Adrenal gland (tissue), 12 donors: ENCODE measurements around the gene TRAPPC10. TPM values are rescaled to one million over a fixed set of nuclear protein-coding genes. Genes with fewer than 3 reads are reported as not detected.
A peak's percentile ranks its signal among the peaks of the same experiment; 100 is the strongest.
"Not testable (repeated sequence)": the region's sequence is repeated elsewhere in the genome, so short reads cannot be mapped to it uniquely, and the experiment has no call there.

Experiments
- DNase-seq, 7 donors: peaks; one replicate each; pipeline ENCODE4 v3.0.0-alpha.2; 2019 to 2020
- H3K27ac ChIP-seq, 5 donors: fragments of 200-600 bp; sonication (generic) in 4 of 5; 1 replicate in 3 of 5; 2 replicates in 2 of 5; pipeline versions ENCODE4 v1.5.1 to v1.8.0; 2016 to 2020; ENCODE audit warnings: mild to moderate bottlenecking in 1 of 5
- H3K27me3 ChIP-seq: fragments of 200-600 bp; 2 replicates; pipeline ENCODE4 v1.8.0; 2021
- H3K36me3 ChIP-seq, 2 donors: fragments of 200-600 bp; replicated peaks in 1 of 2; 1 replicate in 1 of 2; 2 replicates in 1 of 2; pipeline versions ENCODE4 v1.5.1 to v1.8.0; 2018 to 2022
- H3K4me1 ChIP-seq, 2 donors: fragments of 200-600 bp; replicated peaks in 1 of 2; 1 replicate in 1 of 2; 2 replicates in 1 of 2; pipeline versions ENCODE4 v1.5.1 to v1.8.0; 2018 to 2021
- H3K4me3 ChIP-seq, 4 donors: fragments of 200-600 bp; sonication (generic) in 3 of 4; one replicate each; pipeline ENCODE4 v1.5.1; 2016 to 2018
- H3K9me3 ChIP-seq, 3 donors: fragments of 200-600 bp; sonication (generic) in 1 of 3; replicated peaks in 1 of 3; 1 replicate in 2 of 3; 2 replicates in 1 of 3; pipeline versions ENCODE4 v1.5.1 to v1.8.0; 2016 to 2021
- WGBS, 4 donors: extraction: QIAGEN DNeasy Blood & Tissue Kit in 2 of 4; methylation state at CpG; one replicate each; pipeline versions ENCODE4 v1.1.5 to v1.1.7; 2013 to 2017; 5-methylcytosine and 5-hydroxymethylcytosine counted together
- intact Hi-C, 2 donors: fragments of 100-400 bp; cut with DNase I; formaldehyde crosslinking; loops; one replicate each; pipeline versions ENCODE4 v1.14.1 to v1.15.0; 2022 to 2023
- polyA plus RNA-seq, 3 donors: library from polyadenylated mRNA; stranded (reverse); fragments of 200-250 nt in 2 of 3; fragments of 350-450 nt in 1 of 3; fragmentation: Illumina TruSeq in 1 of 3; extraction: RNeasy Lipid Tissue Mini Kit (QIAGEN cat#74804) in 1 of 3; gene quantifications; one replicate each; pipeline ENCODE4 v1.2.3, GENCODE V29; 2013 to 2014
- small RNA-seq, 2 donors: library from RNA; depleted of rRNA; stranded (forward); fragments of <200 nt; gene quantifications; one replicate each; pipeline ENCODE3, GENCODE V24; 2016
- total RNA-seq, 9 donors: library from RNA; depleted of rRNA in 4 of 9; stranded (reverse); fragments of >200 nt in 4 of 9; fragments of 120-200 nt in 1 of 9; fragmentation: NEBNext Ultra II Directional in 1 of 9; extraction: Animal tissue kit (Norgen Biotek cat#: 25700) in 1 of 9; gene quantifications; one replicate each; pipeline versions ENCODE4 v1.1.0 to v1.2.4, GENCODE V29; 2013 to 2023
- donor health status: healthy with polysubstance abuse.
- donor health status: Bipolar disorder and iron deficiency.
- donor health status: DM: yes; HTN: yes; CAD: no.
- donor health status: DM: no; HTN: no; CAD: no.
- donor health status: DM: no; HTN: no; CAD: no.
- donor health status: DM: yes; HTN: yes; CAD: no.

The TRAPPC10 gene
- total and polyA plus RNA-seq, 12 donors, result 5.2 to 34.3 (median 24.7) TPM

DNA sequence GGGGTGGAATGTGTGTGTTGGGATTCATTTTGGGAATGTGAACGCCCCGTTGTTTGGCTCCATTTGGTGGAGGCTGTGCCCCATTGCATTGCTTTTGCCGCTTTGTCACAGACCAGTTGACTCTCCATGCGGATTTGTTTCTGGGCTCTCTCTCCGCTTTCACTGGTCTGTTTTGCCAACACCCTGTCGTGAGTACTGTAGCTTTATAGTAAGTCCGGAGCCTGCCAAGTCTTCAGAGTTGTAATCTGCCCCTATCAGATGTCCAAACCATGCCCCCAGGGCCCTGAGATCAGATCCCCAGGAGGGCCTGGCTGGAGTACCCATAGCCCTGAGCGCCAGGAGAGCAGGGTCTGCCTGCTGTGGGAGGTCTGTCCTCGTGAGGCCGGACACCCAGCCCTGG lies 138.1 kb downstream of the TRAPPC10 start:
- intact Hi-C loops, H3K27me3 ChIP-seq, H3K36me3 ChIP-seq, DNase-seq, H3K27ac ChIP-seq, H3K4me3 ChIP-seq, H3K9me3 ChIP-seq, H3K4me1 ChIP-seq: not testable (repeated sequence)
- WGBS, 4 donors, result no CpG with 5 or more reads among the region's 10 CpGs

DNA sequence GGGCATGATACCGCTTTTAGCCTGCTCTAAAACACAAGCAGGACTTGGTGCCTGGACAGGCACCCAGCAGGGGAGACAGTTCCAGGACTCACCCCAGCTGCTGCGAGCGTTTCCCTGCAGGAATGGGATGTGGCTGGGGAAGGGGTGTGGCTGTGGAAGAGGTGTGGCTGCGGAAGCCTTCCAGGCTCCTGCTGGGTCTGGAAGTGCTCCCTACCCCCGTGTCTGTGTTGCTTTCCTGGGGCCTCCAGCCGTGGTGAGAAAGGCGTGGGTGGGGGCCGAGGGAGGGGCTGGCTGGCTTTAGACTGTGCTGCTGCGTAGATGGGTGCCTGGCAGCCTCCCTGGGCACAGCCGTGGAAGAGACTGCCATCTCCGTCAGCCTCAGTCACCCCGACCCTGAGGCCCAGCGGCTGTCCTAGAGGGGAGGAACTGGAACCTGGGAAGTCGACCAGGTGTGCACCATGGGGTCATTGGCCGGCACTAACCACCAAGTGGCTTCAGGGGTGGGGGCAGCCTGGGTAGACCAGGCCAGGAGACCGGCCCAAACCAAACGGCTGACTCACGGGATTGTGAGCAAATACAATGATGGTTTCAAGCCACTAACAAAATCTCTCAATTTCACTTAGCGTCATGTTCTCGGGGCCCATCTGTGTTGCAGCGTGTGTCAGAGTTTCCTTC lies 141.2 kb downstream of the TRAPPC10 start:
- H3K9me3 ChIP-seq, H3K27me3 ChIP-seq, H3K36me3 ChIP-seq, H3K4me3 ChIP-seq, DNase-seq, H3K4me1 ChIP-seq, intact Hi-C loops, H3K27ac ChIP-seq: not testable (repeated sequence)
- no CpG with 5 or more reads among the region's 21 CpGs for WGBS, 4 donors

DNA sequence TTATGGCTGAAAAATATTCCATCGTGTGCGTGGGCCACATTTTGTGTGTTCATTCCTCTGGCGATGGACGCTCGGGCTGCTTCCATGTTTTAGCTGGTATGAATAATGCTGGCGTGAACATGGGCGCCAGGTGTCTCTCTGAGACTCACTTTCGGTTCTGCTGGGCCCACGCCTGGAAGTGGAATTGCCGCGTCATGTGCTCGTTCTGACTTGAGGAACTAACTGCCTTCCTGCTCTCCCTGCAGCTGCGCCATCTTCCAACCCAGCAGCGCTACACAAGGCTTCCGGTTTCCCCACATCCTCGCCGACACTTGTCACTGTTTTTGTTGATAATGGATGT lies 141.8 kb downstream of the TRAPPC10 start:
- H3K4me1 ChIP-seq, intact Hi-C loops, H3K27me3 ChIP-seq, H3K9me3 ChIP-seq, H3K36me3 ChIP-seq, H3K27ac ChIP-seq, H3K4me3 ChIP-seq: not testable (repeated sequence)
- 77 to 100% methylated on average over 3 to 6 of the region's 17 CpGs; no CpG with 5 or more reads in 2 of the 4 donors for WGBS, 4 donors
- peak in 6 of 7 donors; percentile 5 to 51 (median 12) for DNase-seq

DNA sequence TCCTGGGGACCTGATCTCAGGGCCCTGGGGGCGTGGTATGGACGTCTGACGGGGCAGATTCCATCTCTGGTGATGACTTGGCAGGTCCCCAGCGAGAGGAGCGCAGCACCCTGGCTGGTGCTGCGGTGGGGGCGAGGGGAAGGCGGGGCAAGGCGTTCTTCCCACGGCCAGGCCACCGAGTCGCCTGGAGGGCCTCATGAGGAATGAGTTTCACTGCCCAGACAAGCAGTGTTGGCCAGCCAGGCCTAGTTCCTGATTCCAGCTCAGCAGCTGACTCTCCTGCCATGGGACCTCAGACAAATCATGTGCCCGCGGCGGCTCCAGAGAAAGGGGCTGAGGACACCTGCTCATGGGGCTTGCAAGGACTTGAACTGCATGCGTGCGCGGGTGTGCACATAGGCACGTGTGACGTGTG lies 142.7 kb downstream of the TRAPPC10 start:
- H3K36me3 ChIP-seq, intact Hi-C loops, H3K27me3 ChIP-seq, H3K9me3 ChIP-seq, H3K4me3 ChIP-seq, H3K27ac ChIP-seq, DNase-seq, H3K4me1 ChIP-seq: not testable (repeated sequence)
- no CpG with 5 or more reads among the region's 20 CpGs for WGBS, 4 donors

DNA sequence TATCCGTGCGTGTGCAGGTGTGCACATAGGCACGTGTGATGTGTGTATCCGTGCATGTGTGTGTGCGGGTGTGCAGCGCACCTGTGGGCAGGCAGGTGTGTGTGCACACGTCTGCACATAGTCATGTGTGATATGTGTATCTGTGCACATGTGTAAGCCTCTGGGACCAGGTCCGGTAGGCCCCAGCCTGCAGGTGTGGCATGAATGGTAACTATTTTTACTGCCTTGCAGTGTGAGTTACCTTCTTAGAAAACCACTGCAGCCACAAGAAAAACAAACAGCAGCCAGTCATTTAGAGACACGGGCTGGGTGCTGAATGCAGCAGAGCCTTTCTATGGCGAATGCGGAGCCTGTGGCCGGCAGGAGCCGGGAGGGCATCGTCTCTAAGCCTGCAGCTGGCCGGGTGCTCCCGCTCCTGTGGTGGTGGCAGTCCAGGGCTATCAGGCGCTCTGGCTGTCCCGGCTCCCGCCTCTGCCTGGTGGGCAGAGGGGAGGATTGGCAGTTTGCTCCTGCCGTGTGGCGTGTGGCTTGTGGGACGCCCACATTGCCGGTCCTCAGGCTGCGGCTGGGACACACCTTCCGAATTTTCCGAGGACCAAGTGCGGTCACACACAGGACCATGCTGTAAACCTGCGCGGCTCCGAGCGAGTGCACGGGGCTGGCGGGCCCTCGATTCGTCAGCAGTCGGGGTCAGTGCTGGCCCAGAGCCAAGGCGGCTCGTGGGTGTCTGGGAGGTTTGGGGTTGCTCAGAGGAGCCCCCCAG lies 143.3 kb downstream of the TRAPPC10 start:
- WGBS, 4 donors, result no CpG with 5 or more reads among the region's 38 CpGs
- H3K27me3 ChIP-seq, DNase-seq, H3K4me3 ChIP-seq, H3K36me3 ChIP-seq, H3K9me3 ChIP-seq, H3K27ac ChIP-seq, intact Hi-C loops, H3K4me1 ChIP-seq: not testable (repeated sequence)

DNA sequence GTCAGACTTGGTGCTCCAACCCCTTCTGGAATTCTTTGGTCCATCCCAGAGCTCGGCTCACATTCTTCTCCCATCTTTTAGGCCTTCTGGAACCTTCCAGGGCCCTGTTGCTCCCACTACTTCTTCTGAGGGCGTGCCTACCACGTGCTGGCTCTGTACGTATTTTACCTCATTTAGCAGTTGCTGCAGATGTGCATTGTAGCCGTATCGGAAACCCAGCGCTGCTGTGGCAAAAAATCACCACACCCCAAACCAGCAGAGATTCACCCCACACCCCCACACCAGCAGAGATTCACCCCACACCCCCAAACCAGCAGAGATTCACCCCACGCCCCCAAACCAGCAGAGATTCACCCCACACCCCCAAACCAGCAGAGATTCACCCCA lies 143.9 kb downstream of the TRAPPC10 start:
- H3K27ac ChIP-seq, H3K9me3 ChIP-seq, intact Hi-C loops, H3K4me3 ChIP-seq, H3K27me3 ChIP-seq, H3K4me1 ChIP-seq, H3K36me3 ChIP-seq, DNase-seq: not testable (repeated sequence)
- WGBS, 4 donors, result no CpG with 5 or more reads among the region's 8 CpGs

Small RNA genes lying within 50 kb of the gene (small RNA-seq; reads per million reads assigned to genes)
- gene RNU6-1150P, result 0 reads per million in 2 donors

Other genes starting within 250 kb of the TRAPPC10 start
- gene CSTB, start 236.0 kb upstream of the TRAPPC10 start, total RNA-seq, result 10 to 100 TPM in 8 of 9 donors, 1 to 10 TPM in 1; 9.5 to 72.0 (median 23.0) TPM
- gene CSTB, start 236.0 kb upstream of the TRAPPC10 start, polyA plus RNA-seq, result 100 to 1,000 TPM; 116 to 143 (median 127) TPM
- 10 to 100 TPM; 12.8 to 24.6 (median 19.3) TPM for gene RRP1, start 222.7 kb upstream of the TRAPPC10 start, total RNA-seq
- gene RRP1, start 222.7 kb upstream of the TRAPPC10 start, polyA plus RNA-seq, result 10 to 100 TPM; 16.5 to 29.8 (median 22.9) TPM
- 10 to 100 TPM; 31.1 to 88.9 (median 58.9) TPM for gene AGPAT3, start 147.1 kb upstream of the TRAPPC10 start, total RNA-seq
- 10 to 100 TPM; 25.3 to 27.8 (median 26.0) TPM for gene AGPAT3, start 147.1 kb upstream of the TRAPPC10 start, polyA plus RNA-seq
- gene PWP2, start 95.1 kb downstream of the TRAPPC10 start, total RNA-seq, result 10 to 100 TPM in 3 of 9 donors, 1 to 10 TPM in 6; 4.0 to 33.0 (median 5.8) TPM
- 1 to 10 TPM in 2 of 3 donors, under 1 TPM in 1; 0.09 to 5.7 (median 4.0) TPM for gene PWP2, start 95.1 kb downstream of the TRAPPC10 start, polyA plus RNA-seq
- 100 to 1,000 TPM in 1 of 9 donors, 10 to 100 TPM in 6, 1 to 10 TPM in 2; 4.6 to 172 (median 13.2) TPM for gene GATD3, start 121.4 kb downstream of the TRAPPC10 start, total RNA-seq
- gene GATD3, start 121.4 kb downstream of the TRAPPC10 start, polyA plus RNA-seq, result 10 to 100 TPM; 10.3 to 13.7 (median 10.9) TPM
- gene ICOSLG, start 228.6 kb downstream of the TRAPPC10 start, total RNA-seq, result 1 to 10 TPM in 7 of 9 donors, under 1 TPM in 2; 0.11 to 4.0 (median 1.8) TPM
- gene ICOSLG, start 228.6 kb downstream of the TRAPPC10 start, polyA plus RNA-seq, result 1 to 10 TPM; 1.1 to 1.8 (median 1.4) TPM
- gene DNMT3L, start 249.6 kb downstream of the TRAPPC10 start, total RNA-seq, result not detected
- not detected for gene DNMT3L, start 249.6 kb downstream of the TRAPPC10 start, polyA plus RNA-seq